MM.1S (cell line): ENCODE results near the gene NEBL.

ENCODE experiments used
- DNase-seq: peaks from one replicate; pipeline ENCODE4 v3.0.0-alpha.2; 2015
- H2AFZ ChIP-seq: fragments of 300-600 bp; sonication (generic); 2 replicates; pipeline ENCODE4 v1.6.0; 2016; ENCODE audit warnings: antibody characterized with exemption, low read length
- H3F3A ChIP-seq: fragments of 300-600 bp; sonication (generic); 2 replicates; pipeline ENCODE4 v1.6.1; 2016; ENCODE audit warnings: mild to moderate bottlenecking, antibody characterized with exemption, low read length, moderate library complexity, mixed read lengths; ENCODE audit not compliant: insufficient read depth
- H3K27ac ChIP-seq: fragments of 300-600 bp; sonication (generic); 2 replicates; pipeline ENCODE4 v1.5.1; 2016; ENCODE audit warnings: mild to moderate bottlenecking, low read length
- H3K27me3 ChIP-seq: fragments of 300-600 bp; sonication (generic); replicated peaks from 2 replicates; pipeline ENCODE4 v1.6.0; 2016; ENCODE audit warnings: low read length; ENCODE audit not compliant: insufficient read depth
- H3K36me3 ChIP-seq: fragments of 300-600 bp; sonication (generic); replicated peaks from 2 replicates; pipeline ENCODE4 v1.6.1; 2016; ENCODE audit warnings: mild to moderate bottlenecking, low read length, mixed read lengths; ENCODE audit not compliant: insufficient read depth
- H3K4me1 ChIP-seq: fragments of 300-600 bp; sonication (generic); 2 replicates; pipeline ENCODE4 v1.6.1; 2016; ENCODE audit warnings: low read length, mixed read lengths
- H3K4me2 ChIP-seq: fragments of 300-600 bp; sonication (generic); 2 replicates; pipeline ENCODE4 v1.6.0; 2016; ENCODE audit warnings: low read depth, low read length
- H3K4me3 ChIP-seq: fragments of 300-600 bp; sonication (generic); 2 replicates; pipeline ENCODE4 v1.5.1; 2016; ENCODE audit warnings: low read length, mixed read lengths
- H3K79me2 ChIP-seq: fragments of 300-600 bp; sonication (generic); 2 replicates; pipeline ENCODE4 v1.6.1; 2016; ENCODE audit warnings: mixed run types, low read length, mixed read lengths
- H3K9ac ChIP-seq: fragments of 300-600 bp; sonication (generic); 2 replicates; pipeline ENCODE4 v1.6.1; 2016; ENCODE audit warnings: low read length, mixed read lengths
- H3K9me2 ChIP-seq: fragments of 300-600 bp; sonication (generic); replicated peaks from 2 replicates; pipeline ENCODE4 v1.6.1; 2016; ENCODE audit warnings: mild to moderate bottlenecking, low read length, mixed read lengths; ENCODE audit not compliant: insufficient read depth
- H3K9me3 ChIP-seq: fragments of 300-600 bp; sonication (generic); replicated peaks from 2 replicates; pipeline ENCODE4 v1.6.1; 2016; ENCODE audit warnings: mild to moderate bottlenecking, low read length, mixed read lengths; ENCODE audit not compliant: insufficient read depth
- H4K20me1 ChIP-seq: fragments of 300-600 bp; sonication (generic); 2 replicates; pipeline ENCODE4 v1.6.1; 2016; ENCODE audit warnings: mild to moderate bottlenecking, low read length, moderate library complexity, mixed read lengths; ENCODE audit not compliant: insufficient read depth
- EZH2 ChIP-seq: fragments of 300-600 bp; sonication (generic); optimal IDR thresholded peaks from 2 replicates; pipeline ENCODE3; 2017; ENCODE audit warnings: low read depth, mild to moderate bottlenecking, antibody characterized with exemption, low read length, mixed read lengths
- EZH2phosphoT487 ChIP-seq: fragments of 300-600 bp; sonication (generic); IDR thresholded peaks from 2 replicates; pipeline ENCODE4 v1.6.1; 2018; ENCODE audit warnings: antibody characterized with exemption, low read length
- TF ChIP-seq, protein P1 (sequence below): fragments of 300-600 bp; sonication (generic); IDR thresholded peaks from 2 replicates; pipeline ENCODE4 v1.5.1; 2016; ENCODE audit warnings: antibody characterized with exemption, low read length, mixed read lengths

The NEBL gene

DNA sequence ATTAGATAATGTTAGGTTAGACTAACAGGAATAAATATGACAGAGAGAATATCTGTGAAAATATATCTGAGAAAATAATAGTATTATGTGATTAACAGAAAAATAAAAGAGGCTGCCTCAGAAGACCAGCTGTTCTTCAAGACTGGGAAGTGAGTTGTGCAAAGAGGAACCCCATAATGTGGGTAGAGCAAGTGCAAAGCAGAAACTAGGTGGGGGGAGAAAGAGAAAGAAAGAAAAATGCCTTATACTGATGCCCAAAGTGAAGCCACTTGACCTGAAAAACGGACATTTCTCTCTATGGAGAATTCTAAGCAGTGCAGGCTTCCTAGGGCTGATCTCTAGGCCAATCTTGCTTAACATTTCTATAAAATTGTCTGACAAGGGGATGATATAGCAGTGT lies 3.8 kb downstream of the NEBL start:
- no peaks in the 10 kb centered on the region for H3K4me1 ChIP-seq
- no peaks in the 10 kb centered on the region for H3F3A ChIP-seq
- no peaks in the 10 kb centered on the region for H3K79me2 ChIP-seq
- H3K36me3 ChIP-seq: no peaks in the 10 kb centered on the region
- no peaks in the 10 kb centered on the region for H3K9me3 ChIP-seq
- H3K9ac ChIP-seq: no peak overlapping the region
- H4K20me1 ChIP-seq: no peaks in the 10 kb centered on the region
- no peak for DNase-seq
- H3K4me3 ChIP-seq: no peak overlapping the region
- no peaks in the 10 kb centered on the region for H3K27me3 ChIP-seq
- TF ChIP-seq EZH2phosphoT487: no peak
- TF ChIP-seq EZH2: no peak
- TF ChIP-seq, protein P1, sequence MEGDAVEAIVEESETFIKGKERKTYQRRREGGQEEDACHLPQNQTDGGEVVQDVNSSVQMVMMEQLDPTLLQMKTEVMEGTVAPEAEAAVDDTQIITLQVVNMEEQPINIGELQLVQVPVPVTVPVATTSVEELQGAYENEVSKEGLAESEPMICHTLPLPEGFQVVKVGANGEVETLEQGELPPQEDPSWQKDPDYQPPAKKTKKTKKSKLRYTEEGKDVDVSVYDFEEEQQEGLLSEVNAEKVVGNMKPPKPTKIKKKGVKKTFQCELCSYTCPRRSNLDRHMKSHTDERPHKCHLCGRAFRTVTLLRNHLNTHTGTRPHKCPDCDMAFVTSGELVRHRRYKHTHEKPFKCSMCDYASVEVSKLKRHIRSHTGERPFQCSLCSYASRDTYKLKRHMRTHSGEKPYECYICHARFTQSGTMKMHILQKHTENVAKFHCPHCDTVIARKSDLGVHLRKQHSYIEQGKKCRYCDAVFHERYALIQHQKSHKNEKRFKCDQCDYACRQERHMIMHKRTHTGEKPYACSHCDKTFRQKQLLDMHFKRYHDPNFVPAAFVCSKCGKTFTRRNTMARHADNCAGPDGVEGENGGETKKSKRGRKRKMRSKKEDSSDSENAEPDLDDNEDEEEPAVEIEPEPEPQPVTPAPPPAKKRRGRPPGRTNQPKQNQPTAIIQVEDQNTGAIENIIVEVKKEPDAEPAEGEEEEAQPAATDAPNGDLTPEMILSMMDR: no peak
- no peak overlapping the region for H3K27ac ChIP-seq
- no peak overlapping the region for H2AFZ ChIP-seq
- no peak overlapping the region for H3K4me2 ChIP-seq
- no peaks in the 10 kb centered on the region for H3K9me2 ChIP-seq

DNA sequence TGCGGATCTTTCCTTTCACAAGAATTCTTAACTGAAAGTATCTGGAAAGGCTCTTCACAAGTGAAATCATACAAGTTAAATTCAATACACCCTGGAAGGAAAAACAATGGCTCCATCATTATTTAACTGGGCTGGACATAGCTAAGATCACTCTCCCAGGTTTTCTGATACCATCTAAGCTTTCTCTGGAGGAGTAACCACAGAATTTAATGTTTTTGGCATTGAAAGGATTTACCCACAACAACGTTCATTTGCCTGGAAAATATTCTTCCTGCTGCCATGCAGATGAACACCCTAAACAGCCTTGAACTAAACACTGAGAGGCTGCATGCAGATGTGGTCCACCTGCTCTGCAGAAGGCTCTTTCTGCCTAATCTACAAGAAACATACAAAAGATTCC lies 4.3 kb downstream of the NEBL start:
- H3K4me1 ChIP-seq: no peaks in the 10 kb centered on the region
- no peaks in the 10 kb centered on the region for H3K9me3 ChIP-seq
- H3K9ac ChIP-seq: no peak overlapping the region
- no peaks in the 10 kb centered on the region for H3K79me2 ChIP-seq
- no peak overlapping the region for H2AFZ ChIP-seq
- no peaks in the 10 kb centered on the region for H3K27me3 ChIP-seq
- H4K20me1 ChIP-seq: no peaks in the 10 kb centered on the region
- DNase-seq: no peak
- H3K4me3 ChIP-seq: no peak overlapping the region
- H3K4me2 ChIP-seq: no peak overlapping the region
- H3K9me2 ChIP-seq: no peaks in the 10 kb centered on the region
- no peak for TF ChIP-seq EZH2
- TF ChIP-seq, protein P1: no peak
- TF ChIP-seq EZH2phosphoT487: no peak
- no peaks in the 10 kb centered on the region for H3K36me3 ChIP-seq
- no peaks in the 10 kb centered on the region for H3F3A ChIP-seq
- no peak overlapping the region for H3K27ac ChIP-seq

DNA sequence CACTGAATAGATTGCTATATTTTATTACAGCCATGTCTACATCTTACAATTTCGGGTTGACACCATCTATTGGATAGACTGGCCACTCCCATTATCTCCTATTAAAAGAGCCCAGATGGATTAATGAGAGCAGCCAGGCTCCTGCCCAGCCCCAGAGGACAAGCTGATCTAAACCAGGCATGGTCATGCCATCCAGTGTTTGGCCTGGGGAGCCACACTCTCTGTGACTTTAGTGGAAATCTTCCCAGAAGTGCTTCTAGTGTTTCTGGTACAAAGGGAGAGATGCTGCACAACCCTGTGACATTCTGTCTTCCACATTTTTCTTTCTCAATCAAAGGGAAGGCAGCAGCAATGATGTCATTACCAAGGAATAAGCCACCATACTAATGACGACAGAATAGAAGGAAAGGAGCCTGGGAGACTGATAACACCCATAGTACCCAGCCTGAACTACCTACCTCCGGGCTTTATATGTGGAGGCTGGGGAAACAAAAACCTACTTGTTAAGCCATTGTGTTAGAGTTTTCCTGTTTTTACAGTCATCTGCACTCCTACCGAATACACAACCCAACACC lies 5.0 kb downstream of the NEBL start:
- H3K4me3 ChIP-seq: no peak overlapping the region
- no peak for TF ChIP-seq EZH2phosphoT487
- TF ChIP-seq EZH2: no peak
- TF ChIP-seq, protein P1: no peak
- no peak overlapping the region for H3K4me2 ChIP-seq
- H3K27ac ChIP-seq: no peak overlapping the region
- no peak for DNase-seq
- no peaks in the 10 kb centered on the region for H3K36me3 ChIP-seq
- no peak overlapping the region for H2AFZ ChIP-seq
- H3F3A ChIP-seq: no peaks in the 10 kb centered on the region
- H3K4me1 ChIP-seq: no peaks in the 10 kb centered on the region
- H3K79me2 ChIP-seq: no peaks in the 10 kb centered on the region
- H4K20me1 ChIP-seq: no peaks in the 10 kb centered on the region
- H3K9me2 ChIP-seq: no peaks in the 10 kb centered on the region
- H3K9me3 ChIP-seq: no peaks in the 10 kb centered on the region
- H3K27me3 ChIP-seq: no peaks in the 10 kb centered on the region
- no peak overlapping the region for H3K9ac ChIP-seq
